Measurements from ENCODE around the gene CCNT1. TPM values are rescaled to one million over a fixed set of nuclear protein-coding genes. Genes with fewer than 3 reads are reported as not detected.
A peak's percentile ranks its signal among the peaks of the same experiment; 100 is the strongest.
"Not testable (repeated sequence)": the region's sequence is repeated elsewhere in the genome, so short reads cannot be mapped to it uniquely, and the experiment has no call there.

CCNT1 gene
- 11.7 TPM for polyA plus RNA-seq (2013, experiment 1 of 2; ENCODE audit: insufficient read length)
- 10.9 TPM for polyA plus RNA-seq (2013, experiment 2 of 2; ENCODE audit: insufficient read length)

- peak; percentile 100 for DNase-seq
Measured at GRCh38 chr12:48716493-48717251, at the start of gene CCNT1. TSS of gene CCNT1 (minus strand) at chr12:48716707. CDS start at chr12:48716675, 32 bp downstream.

- no peak for DNase-seq
Measured at GRCh38 chr12:48765753-48766162, 49.3 kb upstream of the CCNT1 start.

GRCh38 chr12:48764521-48764920, 48.0 kb upstream of the CCNT1 start:
- no peak for DNase-seq

GRCh38 chr12:48758737-48759136, 42.2 kb upstream of the CCNT1 start:
- DNase-seq = no peak

GRCh38 chr12:48758186-48758585, 41.7 kb upstream of the CCNT1 start:
- no peak for DNase-seq

GRCh38 chr12:48750769-48751356, 34.4 kb upstream of the CCNT1 start:
- no peak for DNase-seq

GRCh38 chr12:48750215-48750614, 33.7 kb upstream of the CCNT1 start:
- DNase-seq = peak; percentile 38

- no peak for DNase-seq
Measured at GRCh38 chr12:48744251-48745008, 27.9 kb upstream of the CCNT1 start.

- no peak for DNase-seq
Measured at GRCh38 chr12:48739618-48740269, 23.2 kb upstream of the CCNT1 start.

- DNase-seq = no peak
Measured at GRCh38 chr12:48736456-48736855, 19.9 kb upstream of the CCNT1 start.

GRCh38 chr12:48728807-48729206, 12.3 kb upstream of the CCNT1 start:
- no peak for DNase-seq

- not testable (repeated sequence) for DNase-seq
Measured at GRCh38 chr12:48720737-48721136, 4.2 kb upstream of the CCNT1 start.

- DNase-seq = not testable (repeated sequence)
Measured at GRCh38 chr12:48720171-48720570, 3.7 kb upstream of the CCNT1 start.

- DNase-seq = not testable (repeated sequence)
Measured at GRCh38 chr12:48719002-48719401, 2.5 kb upstream of the CCNT1 start.

- DNase-seq = peak; percentile 3
Measured at GRCh38 chr12:48717252-48717695, 767 bp upstream of the CCNT1 start.

- no peak for DNase-seq
Measured at GRCh38 chr12:48716168-48716492, 377 bp downstream of the CCNT1 start.

- no peak for DNase-seq
Measured at GRCh38 chr12:48712209-48712608, 4.3 kb downstream of the CCNT1 start.

- not testable (repeated sequence) for DNase-seq
Measured at GRCh38 chr12:48698822-48699221, 17.7 kb downstream of the CCNT1 start.

GRCh38 chr12:48696626-48697025, 19.9 kb downstream of the CCNT1 start:
- DNase-seq = no peak

GRCh38 chr12:48695859-48696258, 20.6 kb downstream of the CCNT1 start:
- no peak for DNase-seq

- no peak for DNase-seq
Measured at GRCh38 chr12:48694038-48694437, 22.5 kb downstream of the CCNT1 start.

- DNase-seq = no peak
Measured at GRCh38 chr12:48693572-48693971, 22.9 kb downstream of the CCNT1 start.

All from fibroblast of skin of back (primary cell).